GM21381 (cell line): ENCODE data around the gene APOL6.

Experiments used
- ATAC-seq: cut with Tn5 transposase; IDR thresholded peaks from one replicate; pipeline ENCODE4 v1.9.1; 2021; ENCODE audit warnings: mild to moderate bottlenecking, moderate library complexity; ENCODE audit not compliant: unreplicated experiment

The APOL6 gene

DNA sequence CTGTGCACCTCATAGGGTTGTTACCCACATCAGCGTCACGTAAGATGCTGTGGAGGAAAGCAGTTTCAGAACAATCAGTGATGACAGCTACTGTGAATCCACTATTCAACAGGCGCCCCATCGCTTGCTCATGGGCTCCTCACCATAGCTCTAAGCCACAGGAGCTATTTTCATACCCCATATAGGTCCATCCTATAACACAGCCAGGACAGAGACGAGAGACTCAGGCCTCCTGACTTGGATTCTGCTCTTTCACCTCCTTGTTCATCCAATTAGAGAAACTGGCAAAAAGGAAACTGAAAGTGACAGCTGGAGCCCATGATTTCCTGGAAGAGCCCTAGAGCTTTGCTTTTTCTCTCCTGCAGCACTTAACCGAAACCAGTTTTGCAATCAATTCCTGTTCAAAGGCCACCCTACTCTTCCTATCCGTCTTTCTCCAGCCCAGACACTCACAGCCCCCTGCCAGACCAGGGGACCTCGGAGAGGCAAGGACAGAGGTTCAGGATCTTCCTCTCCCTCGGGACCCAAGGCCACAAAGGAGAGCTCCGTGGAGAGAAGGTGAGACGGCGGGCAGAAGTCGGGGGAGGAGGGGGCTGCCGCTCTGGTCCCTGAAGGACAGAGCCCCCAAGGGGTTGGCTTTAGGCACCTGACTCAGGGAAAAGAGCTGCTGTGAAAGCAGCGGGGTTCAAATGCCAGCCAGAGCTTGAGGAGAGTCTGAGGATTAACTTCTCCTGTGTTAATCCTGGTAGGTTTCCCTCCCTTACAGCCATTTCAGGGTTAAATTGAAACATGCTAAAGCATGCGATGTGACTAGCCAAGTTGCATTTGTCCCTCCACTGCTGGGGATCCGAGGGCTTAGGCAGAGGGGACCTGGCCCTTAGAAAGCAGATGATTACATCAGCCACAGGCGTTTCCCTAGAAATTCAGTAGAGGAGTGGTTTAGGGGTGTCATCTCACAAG lies at the start of gene APOL6:
TSS of gene APOL6 (plus strand) at position 381 of the 960 bp plus-strand sequence. CDS start 7,980 bp downstream, outside the sequence.
- no peak for ATAC-seq

- ATAC-seq, result no peak
These were observed 48.9 kb upstream of the APOL6 start for GRCh38 chr22:35599364-35599763.

DNA sequence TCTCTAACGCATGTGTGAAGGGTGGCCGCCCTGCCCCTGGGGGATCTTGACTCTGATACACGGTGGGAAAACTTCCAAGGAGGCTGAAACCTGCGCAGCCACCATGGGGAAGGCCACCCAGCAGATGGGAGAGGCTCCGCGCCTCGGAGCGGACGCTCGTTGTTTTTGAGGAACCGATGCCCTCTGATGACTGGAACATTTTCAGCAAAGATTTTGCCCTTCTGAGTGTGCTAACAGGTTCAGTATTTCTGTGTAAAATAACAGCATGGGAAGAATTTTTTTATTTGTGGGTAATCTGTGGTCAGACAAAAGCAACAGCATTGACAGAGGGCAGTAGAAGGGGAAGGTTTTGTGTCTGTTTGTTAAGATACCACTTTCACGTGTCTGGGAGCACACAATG lies 47.8 kb upstream of the APOL6 start:
- no peak for ATAC-seq

DNA sequence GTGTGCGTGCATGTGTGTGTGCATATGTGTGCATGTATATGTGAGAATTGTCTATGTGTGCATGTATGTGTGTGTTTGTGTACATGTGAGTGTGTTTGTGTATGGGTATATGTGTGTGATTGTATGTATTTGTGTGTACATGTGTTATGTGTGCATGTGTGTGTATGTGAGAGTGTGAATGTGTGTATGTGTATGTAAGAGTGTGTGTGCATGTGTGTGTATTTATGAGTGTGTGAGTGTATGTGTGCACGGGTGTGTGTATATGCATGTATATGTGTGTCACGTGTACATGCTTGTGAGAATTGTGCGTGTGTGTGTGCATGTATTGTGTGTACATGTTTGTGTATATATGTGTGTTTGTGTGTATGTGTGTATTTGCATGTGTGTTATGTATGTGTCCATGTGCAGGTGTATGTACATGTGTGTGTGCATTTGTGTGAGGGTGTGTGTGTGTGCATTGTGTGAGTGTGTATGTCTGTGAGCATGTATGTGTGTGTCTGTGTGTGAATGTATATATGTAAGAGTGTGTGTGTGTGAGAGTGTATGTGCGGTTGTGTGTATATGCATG lies 47.1 kb upstream of the APOL6 start:
- ATAC-seq, result no peak

DNA sequence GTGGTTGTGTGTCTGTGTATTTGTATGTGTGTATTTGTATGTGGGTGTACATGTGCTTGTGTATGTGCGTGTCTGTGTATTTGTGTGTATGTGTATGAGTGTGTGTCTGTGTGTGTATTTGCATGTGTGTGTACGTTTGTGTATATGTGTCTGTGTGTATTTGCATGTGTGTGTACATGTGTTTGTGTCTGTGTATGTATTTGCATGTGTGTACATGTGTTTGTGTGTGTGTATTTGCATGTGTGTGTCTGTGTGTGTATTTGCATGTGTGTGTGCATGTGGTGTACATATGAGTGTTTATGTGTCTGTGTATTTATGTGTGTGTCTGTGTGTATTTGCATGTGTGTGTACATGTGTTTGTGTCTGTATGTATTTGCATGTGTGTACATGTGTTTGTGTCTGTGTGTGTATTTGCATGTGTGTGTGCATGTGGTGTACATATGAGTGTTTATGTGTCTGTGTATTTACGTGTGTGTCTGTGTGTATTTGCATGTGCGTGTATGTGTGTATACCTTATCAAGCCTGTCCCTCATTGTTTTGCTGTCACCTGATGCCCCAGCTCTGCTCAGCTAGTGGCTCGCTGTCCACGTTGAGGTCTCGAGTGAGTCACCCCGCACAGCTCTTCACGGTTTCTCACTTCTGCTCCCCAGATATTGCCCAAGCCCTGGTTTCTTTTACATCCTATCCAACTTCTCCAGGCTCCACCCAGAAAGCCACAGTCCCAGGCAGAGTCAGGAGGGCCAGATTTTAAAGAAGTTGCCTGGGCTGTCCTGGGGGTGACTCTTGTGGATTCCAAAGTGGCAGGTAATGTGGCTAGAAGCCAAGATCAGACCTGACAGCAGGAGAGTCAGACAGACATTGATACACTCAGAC lies 46.3 kb upstream of the APOL6 start:
- ATAC-seq, result no peak

GRCh38 chr22:35604621-35605368 lies 43.5 kb upstream of the APOL6 start:
- ATAC-seq, result no peak

- no peak for ATAC-seq
These were observed 42.9 kb upstream of the APOL6 start for GRCh38 chr22:35605369-35605680.

- no peak for ATAC-seq
These were observed 42.3 kb upstream of the APOL6 start for GRCh38 chr22:35605851-35606481.

DNA sequence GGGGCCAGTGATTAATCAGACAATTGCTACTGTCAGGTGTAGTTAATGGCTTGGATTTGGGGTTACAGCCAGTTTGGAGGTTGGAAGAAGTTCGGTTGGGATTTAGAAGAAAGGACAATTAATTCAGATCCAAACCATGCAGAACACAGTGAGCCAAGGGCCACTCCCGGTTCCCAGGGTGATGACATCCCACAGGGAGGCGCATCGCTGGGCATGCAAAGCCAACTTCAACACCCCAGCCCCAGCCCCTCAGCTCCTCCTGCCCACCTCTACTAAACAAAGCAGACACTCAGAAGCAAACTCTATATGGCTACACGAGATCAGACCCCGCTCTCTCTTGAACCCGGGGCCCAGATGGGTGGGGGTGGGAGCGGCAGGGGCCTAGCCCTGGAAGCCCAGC lies 41.3 kb upstream of the APOL6 start:
- ATAC-seq, result no peak

GRCh38 chr22:35608088-35608487 lies 40.2 kb upstream of the APOL6 start:
- ATAC-seq, result no peak

DNA sequence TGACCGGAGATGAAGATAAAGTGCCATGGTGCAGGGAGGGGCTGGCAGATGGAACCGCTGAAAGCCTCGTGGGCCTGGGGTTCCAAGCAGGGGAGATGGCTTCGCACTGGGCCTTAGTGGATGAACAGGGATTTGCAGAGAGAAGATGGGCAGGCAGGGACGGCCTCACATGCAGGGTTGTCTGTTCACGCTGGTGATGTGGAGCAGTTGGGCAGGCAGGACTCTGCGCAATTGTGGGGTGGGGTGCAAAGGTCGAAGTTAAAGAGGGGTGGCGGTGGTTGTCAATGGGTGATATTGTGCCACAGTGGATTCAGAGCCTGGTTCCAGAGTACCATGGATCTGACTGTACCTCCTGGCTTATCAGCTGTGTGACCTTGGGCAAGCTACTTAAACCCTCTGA lies 39.0 kb upstream of the APOL6 start:
- no peak for ATAC-seq

DNA sequence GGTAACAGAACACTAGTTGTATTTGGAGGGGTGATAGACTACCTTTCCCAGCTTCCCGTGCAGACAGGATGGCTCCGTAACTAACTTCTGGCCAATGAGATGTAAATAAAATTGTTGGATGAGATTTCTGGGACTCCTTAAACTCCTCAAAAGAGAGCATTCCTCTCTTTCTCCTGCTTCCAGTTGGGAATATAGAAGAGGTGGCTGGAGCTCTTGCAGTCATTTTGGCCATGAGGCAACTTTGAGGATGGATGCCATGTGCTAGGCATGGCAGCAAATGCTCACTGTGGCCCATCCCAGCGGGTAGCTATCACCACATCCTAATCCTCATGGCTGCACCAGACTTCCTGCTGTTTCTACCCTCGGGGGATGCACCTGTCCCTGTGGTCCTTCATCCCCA lies 38.5 kb upstream of the APOL6 start:
- ATAC-seq, result no peak

GRCh38 chr22:35610741-35611140 lies 37.5 kb upstream of the APOL6 start:
- ATAC-seq, result no peak

DNA sequence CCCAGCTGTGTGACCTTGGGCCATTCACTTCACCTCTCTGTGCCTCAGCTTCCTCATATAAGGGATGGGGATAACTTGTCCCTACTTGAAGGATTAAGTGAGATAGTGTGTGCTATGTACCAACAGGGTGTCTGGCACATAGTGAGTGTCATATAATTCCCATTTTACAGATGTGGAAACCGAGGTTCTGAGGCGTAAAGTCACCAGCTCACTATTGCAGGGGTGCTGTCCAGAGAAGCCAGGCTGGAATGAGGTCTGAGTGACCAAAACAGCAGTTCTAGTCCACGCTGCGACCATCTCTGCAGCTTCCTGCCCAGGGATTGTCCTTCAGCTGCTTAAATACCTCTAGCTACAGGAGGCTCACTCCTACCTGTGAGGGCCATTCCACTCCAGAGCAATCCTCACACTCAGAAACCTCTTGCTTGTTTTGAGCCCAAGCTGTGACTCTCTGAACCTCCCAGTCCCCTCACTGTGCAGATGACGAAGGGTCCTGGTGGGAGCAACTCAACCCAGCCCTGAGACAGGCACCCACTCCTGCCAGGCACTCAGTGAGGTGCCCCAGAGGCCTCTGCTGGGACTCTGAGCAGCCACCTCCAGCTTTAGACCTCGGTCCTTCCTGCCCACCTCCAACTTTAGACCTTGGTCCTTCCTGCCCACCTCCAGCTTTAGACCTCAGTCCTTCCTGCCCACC lies 36.9 kb upstream of the APOL6 start:
- no peak for ATAC-seq

DNA sequence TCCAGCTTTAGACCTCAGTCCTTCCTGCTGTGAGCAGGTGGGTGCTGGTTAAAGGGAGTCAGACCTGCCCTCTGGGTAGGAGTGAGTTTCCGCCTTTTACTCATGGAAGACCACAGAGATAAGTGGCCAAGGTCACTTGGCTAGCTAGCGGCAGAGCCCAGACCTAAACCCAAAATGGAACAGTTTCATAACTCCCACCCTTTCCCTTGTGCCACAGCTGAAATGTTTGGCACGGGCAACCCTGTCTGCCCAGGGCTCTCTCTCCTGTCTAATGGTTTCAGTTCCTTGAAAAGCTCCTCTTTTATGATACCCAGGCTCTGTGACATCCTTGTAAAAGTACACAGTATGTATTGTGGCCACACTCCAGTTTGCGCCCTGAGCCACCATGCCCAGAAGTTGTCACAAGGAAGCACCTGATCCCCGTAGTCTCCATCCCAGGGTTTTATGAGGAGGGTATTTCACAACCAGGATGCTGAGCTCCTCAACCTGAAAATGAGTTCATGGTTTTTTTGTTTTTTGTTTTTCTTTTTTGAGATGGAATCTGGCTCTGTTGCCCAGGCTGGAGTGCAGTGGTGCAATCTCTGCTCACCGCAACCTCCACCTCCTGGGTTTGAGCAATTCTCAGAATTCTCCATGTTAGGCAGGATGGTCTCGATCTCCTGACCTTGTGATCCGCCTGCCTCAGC lies 36.2 kb upstream of the APOL6 start:
- no peak for ATAC-seq

- no peak for ATAC-seq
These were observed 35.3 kb upstream of the APOL6 start for GRCh38 chr22:35612903-35613302.

DNA sequence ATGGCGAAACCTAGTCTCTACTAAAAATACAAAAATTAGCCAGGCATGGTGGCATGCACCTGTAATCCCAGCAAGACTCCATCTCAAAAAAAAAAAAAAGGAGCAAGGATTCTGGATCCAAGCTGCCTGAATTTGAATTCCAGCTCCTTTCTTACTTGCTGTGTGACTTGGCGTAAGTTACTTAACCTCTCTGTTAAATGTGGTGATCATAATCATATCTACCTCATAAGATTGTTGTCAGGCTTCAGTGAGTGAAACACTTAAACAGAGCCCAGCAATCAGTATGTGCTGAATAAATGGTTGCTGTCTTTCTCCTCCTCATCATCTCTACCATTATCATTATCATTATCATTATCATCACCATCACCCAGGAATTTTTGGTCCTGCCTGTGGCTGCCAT lies 33.8 kb upstream of the APOL6 start:
- no peak for ATAC-seq

GRCh38 chr22:35615156-35615555 lies 33.1 kb upstream of the APOL6 start:
- no peak for ATAC-seq

- no peak for ATAC-seq
These were observed 32.2 kb upstream of the APOL6 start for GRCh38 chr22:35616043-35616442.
